Measurements from ENCODE around the gene IP6K3.

DNA sequence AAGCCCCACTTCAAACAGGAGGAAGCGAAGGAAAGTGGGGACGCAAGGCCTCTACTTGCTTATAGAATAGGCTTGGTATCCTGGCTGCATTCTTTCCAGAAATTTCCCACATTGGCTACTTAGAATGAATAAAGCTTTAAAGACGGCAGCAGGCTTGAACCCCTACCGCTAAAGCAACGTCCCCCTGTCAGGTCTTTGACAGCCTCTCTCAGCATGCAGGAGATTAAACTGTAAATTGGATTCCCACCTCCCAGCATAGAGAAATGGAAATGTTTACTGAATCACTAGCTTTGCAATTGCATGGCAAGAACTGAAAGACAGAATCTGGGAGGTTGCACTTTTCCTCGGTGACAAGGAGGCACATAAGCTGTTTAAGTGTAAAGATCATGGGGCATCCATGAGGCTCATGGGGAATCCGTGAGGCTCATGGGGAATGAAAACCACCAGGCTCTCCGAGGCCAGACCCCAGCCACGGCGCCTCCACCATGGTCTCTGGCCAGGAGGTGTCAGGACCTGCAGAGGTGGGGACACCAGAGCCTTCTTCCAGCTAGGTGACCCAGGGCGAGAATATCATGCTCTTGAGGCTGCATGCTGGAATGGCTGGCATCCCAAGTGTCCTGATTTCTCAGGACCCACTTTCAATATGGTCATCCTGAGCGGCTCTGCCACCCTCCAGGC is 31.9 kb upstream of the IP6K3 start:
- TF ChIP-seq TEAD4 (IDR thresholded peaks at IDR 0.05; ENCODE audit: borderline replicate concordance, insufficient read depth), result no peak
- TF ChIP-seq POLR2AphosphoS5 (IDR thresholded peaks at IDR 0.05; ENCODE audit: low read depth, low read length), result no peak
- no peak for TF ChIP-seq CTCF (IDR thresholded peaks at IDR 0.05)
- TF ChIP-seq ZBTB33 (IDR thresholded peaks at IDR 0.05; ENCODE audit: borderline replicate concordance, low read depth), result no peak
- no peak for TF ChIP-seq JUND (IDR thresholded peaks at IDR 0.05)
- no peak for TF ChIP-seq SIN3A (IDR thresholded peaks at IDR 0.05; ENCODE audit: borderline replicate concordance, low read depth, low read length)
- no peak for TF ChIP-seq RFX5 (IDR thresholded peaks at IDR 0.05; ENCODE audit: low read length)

Data from SK-N-SH (cell line).